Ascending aorta (tissue), 2 donors: ENCODE results near the gene MARCHF3. TPM values are rescaled to one million over a fixed set of nuclear protein-coding genes. Genes with fewer than 3 reads are reported as not detected.

ENCODE experiments used
- DNase-seq, 2 donors: peaks; one replicate each; pipeline ENCODE4 v3.0.0-alpha.2; 2019; ENCODE audit warnings: low spot score in 2 of 2
- H3K27ac ChIP-seq, 2 donors: fragments of 200-600 bp; sonication (generic); one replicate each; pipeline ENCODE4 v1.5.1; 2016 to 2017; ENCODE audit warnings: mild to moderate bottlenecking in 1 of 2
- H3K27me3 ChIP-seq: fragments of 200-600 bp; sonication (generic); one replicate; pipeline ENCODE4 v1.5.1; 2017
- H3K36me3 ChIP-seq, 2 donors: fragments of 200-600 bp; sonication (generic); one replicate each; pipeline ENCODE4 v1.5.1; 2016
- H3K4me1 ChIP-seq, 2 donors: fragments of 200-600 bp; sonication (generic); one replicate each; pipeline ENCODE4 v1.5.1; 2016 to 2017; ENCODE audit warnings: mild to moderate bottlenecking in 1 of 2
- H3K4me3 ChIP-seq, 2 donors: fragments of 200-600 bp; sonication (generic); one replicate each; pipeline ENCODE4 v1.5.1; 2016 to 2017; ENCODE audit warnings: mild to moderate bottlenecking in 1 of 2
- H3K9me3 ChIP-seq, 2 donors: fragments of 200-600 bp; sonication (generic); one replicate each; pipeline ENCODE4 v1.5.1; 2016
- CTCF ChIP-seq, 3 experiments: fragments of 200-600 bp in 2 of 3; fragments of 450-650 bp in 1 of 3; sonication (generic) in 2 of 3; IDR thresholded peaks; one replicate each; pipeline ENCODE4 v1.5.1; 2016 to 2019; ENCODE audit warnings: antibody characterized with exemption in 3 of 3, mild to moderate bottlenecking in 1 of 3, moderate library complexity in 1 of 3
- intact Hi-C: fragments of 100-400 bp; cut with DNase I; formaldehyde crosslinking; loops from one replicate; pipeline ENCODE4 v1.15.1; 2023
- total RNA-seq: library from RNA; depleted of rRNA; stranded (reverse); fragments of >200 nt; gene quantifications from one replicate; pipeline ENCODE4 v1.1.0, GENCODE V29; 2016

MARCHF3 gene
- total RNA-seq, 1 donor from 2014 or later: 22.6 TPM

GRCh38 chr5:126937771-126938170 is 92.6 kb downstream of the MARCHF3 start:
- H3K9me3 ChIP-seq: no peaks in the 10 kb centered on the region
- intact Hi-C loops: no loop called here
- H3K27ac ChIP-seq: no peak overlapping the region

GRCh38 chr5:126936775-126937418 is 93.5 kb downstream of the MARCHF3 start:
- Histone ChIP-seq H3K4me1 (no peaks in the 10 kb centered on the region), H3K27me3 (no peaks in the 10 kb centered on the region), H3K36me3 (no peaks in the 10 kb centered on the region), H3K27ac (no peak overlapping the region), H3K9me3 (no peaks in the 10 kb centered on the region), H3K4me3 (no peak overlapping the region)
- DNase-seq: no peak
- TF ChIP-seq CTCF (IDR thresholded peaks at IDR 0.05): no peak
- intact Hi-C loops: no loop called here

More at GRCh38 chr5:126937771-126938170, 92.6 kb downstream of the MARCHF3 start:
- Histone ChIP-seq H3K27me3 (no peaks in the 10 kb centered on the region), H3K4me3 (no peak overlapping the region), H3K36me3 (no peaks in the 10 kb centered on the region), H3K4me1 (no peaks in the 10 kb centered on the region)
- no peak for TF ChIP-seq CTCF (IDR thresholded peaks at IDR 0.05)
- no peak for DNase-seq

- TF ChIP-seq CTCF (IDR thresholded peaks at IDR 0.05): no peak
- Histone ChIP-seq H3K9me3 (no peaks in the 10 kb centered on the region), H3K4me3 (no peak overlapping the region), H3K27me3 (no peaks in the 10 kb centered on the region), H3K36me3 (no peaks in the 10 kb centered on the region), H3K4me1 (no peaks in the 10 kb centered on the region), H3K27ac (no peak overlapping the region)
- no peak for DNase-seq
- intact Hi-C loops: no loop called here
These were observed 98.2 kb downstream of the MARCHF3 start for GRCh38 chr5:126931963-126932660.

DNA sequence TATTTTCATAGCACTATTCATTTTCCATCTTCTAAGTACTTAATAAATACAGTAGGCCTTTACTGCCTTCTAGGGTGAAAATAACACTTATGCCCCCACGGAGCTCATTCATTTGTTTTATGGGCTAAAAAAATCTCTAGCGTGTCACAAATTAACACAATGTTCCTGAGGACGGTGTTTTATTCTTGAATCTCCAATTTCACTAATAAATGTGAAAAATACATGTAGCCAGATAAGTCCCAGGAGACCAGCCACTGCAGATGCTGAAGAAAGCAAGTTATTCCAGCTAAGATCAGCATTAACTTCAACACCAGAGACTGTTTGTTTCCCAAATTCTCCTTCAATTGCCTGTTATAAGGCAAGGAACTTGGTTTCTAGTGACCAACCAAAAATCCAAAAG is 102.3 kb downstream of the MARCHF3 start:
- intact Hi-C loops: no loop called here

DNA sequence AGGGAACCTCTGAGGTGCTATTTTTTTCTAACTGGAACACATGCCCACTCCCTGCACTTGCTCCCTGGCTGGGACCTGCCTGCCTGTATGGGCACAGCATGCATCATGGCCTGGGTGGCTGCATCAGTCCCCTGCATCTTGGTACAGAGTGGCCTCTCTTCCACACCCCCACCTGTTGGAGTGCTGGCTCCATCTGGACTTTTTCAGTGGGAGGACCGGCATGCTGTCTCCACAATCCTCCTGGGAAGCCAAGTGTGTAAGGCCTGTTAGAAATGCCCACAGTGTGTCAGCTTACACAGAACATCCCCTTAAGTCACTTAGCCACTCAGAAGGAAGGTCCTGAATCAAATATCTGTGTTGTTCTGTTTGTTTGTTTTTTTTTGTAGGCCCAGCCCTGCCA is 102.9 kb downstream of the MARCHF3 start:
- no peaks in the 10 kb centered on the region for H3K4me1 ChIP-seq
- no peaks in the 10 kb centered on the region for H3K36me3 ChIP-seq
- DNase-seq: no peak
- H3K27ac ChIP-seq: no peak overlapping the region
- no peak for TF ChIP-seq CTCF (IDR thresholded peaks at IDR 0.05)
- H3K4me3 ChIP-seq: no peak overlapping the region
- intact Hi-C loops: no loop called here
- H3K27me3 ChIP-seq: no peaks in the 10 kb centered on the region
- H3K9me3 ChIP-seq: no peaks in the 10 kb centered on the region

More for the DNA sequence above, 102.3 kb downstream of the MARCHF3 start:
- no peaks in the 10 kb centered on the region for H3K27me3 ChIP-seq
- no peaks in the 10 kb centered on the region for H3K9me3 ChIP-seq
- H3K4me3 ChIP-seq: no peak overlapping the region
- no peaks in the 10 kb centered on the region for H3K36me3 ChIP-seq
- H3K27ac ChIP-seq: no peak overlapping the region
- no peaks in the 10 kb centered on the region for H3K4me1 ChIP-seq
- no peak for DNase-seq
- no peak for TF ChIP-seq CTCF (IDR thresholded peaks at IDR 0.05)
